Measurements from ENCODE around the gene SLC25A38. TPM values are rescaled to one million over a fixed set of nuclear protein-coding genes. Genes with fewer than 3 reads are reported as not detected.
"Not testable (repeated sequence)": the region's sequence is repeated elsewhere in the genome, so short reads cannot be mapped to it uniquely, and the experiment has no call there.

SLC25A38 gene
- total RNA-seq, 1 donor from 2014 or later: 19.3 TPM

DNA sequence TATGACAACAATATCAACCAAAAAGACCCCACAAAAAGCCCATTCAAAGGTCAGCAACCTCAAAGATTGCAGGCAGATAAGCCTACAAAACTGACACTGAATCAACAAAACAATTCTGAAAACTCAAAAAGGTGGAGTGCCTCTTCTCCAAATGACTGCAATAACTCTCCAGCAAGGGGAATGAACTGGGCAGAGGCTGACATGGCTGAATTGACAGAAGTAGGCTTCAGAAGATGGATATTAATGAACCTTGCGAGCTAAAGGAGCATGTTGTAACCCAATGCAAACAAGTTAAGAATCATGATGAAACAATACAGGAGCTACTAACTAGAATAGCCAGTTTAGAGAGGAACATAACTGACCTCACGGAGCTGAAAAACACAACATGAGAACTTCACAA is 20.4 kb upstream of the SLC25A38 start:
- no peaks in the 10 kb centered on the region for H3K9me3 Mint-ChIP-seq
- H3F3A ChIP-seq (ENCODE audit: low read depth): no peaks in the 10 kb centered on the region
- no peak overlapping the region for H3K4me3 ChIP-seq
- no peak for TF ChIP-seq EZH2phosphoT487 (IDR thresholded peaks at IDR 0.05)
- no peak for TF ChIP-seq CTCF (IDR thresholded peaks at IDR 0.05)
- H3K27ac ChIP-seq: no peak overlapping the region
- no peak overlapping the region for H3K9ac ChIP-seq
- H3K4me3 Mint-ChIP-seq: no peak overlapping the region
- no peak overlapping the region for H3K27ac Mint-ChIP-seq
- no peaks in the 10 kb centered on the region for H3K27me3 ChIP-seq
- H3K27me3 Mint-ChIP-seq (ENCODE audit: insufficient read depth, low read depth): no peaks in the 10 kb centered on the region
- no peak overlapping the region for H2AFZ ChIP-seq (replicated peaks)
- H3K36me3 Mint-ChIP-seq: no peaks in the 10 kb centered on the region
- H3K4me1 Mint-ChIP-seq: no peaks in the 10 kb centered on the region
- DNase-seq (ENCODE audit: low spot score): no peak
- H3K9me3 ChIP-seq (ENCODE audit: low read depth): no peaks in the 10 kb centered on the region
- no peaks in the 10 kb centered on the region for H3K79me2 ChIP-seq (ENCODE audit: low read depth)
- no peaks in the 10 kb centered on the region for H3K4me1 ChIP-seq
- no peaks in the 10 kb centered on the region for H3K36me3 ChIP-seq
- no peak overlapping the region for H3K4me2 ChIP-seq
- no peaks in the 10 kb centered on the region for H4K20me1 ChIP-seq (ENCODE audit: low read depth)

DNA sequence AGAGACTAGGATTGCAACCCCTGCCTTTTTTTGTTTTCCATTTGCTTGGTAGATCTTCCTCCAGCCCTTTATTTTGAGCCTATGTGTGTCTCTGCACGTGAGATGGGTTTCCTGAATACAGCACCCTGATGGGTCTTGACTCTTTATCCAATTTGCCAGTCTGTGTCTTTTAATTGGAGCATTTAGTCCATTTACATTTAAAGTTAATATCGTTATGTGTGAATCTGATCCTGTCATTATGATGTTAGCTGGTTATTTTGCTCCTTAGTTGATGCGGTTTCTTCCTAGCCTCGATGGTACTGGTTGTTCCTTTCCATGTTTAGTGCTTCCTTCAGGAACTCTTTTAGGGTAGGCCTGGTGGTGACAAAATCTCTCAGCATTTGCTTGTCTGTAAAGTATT is 12.7 kb upstream of the SLC25A38 start:
- not testable (repeated sequence) for H3K9me3 ChIP-seq (ENCODE audit: low read depth); H3K27ac Mint-ChIP-seq; H3K79me2 ChIP-seq (ENCODE audit: low read depth); DNase-seq (ENCODE audit: low spot score); H3K4me2 ChIP-seq; H3K4me1 Mint-ChIP-seq; H3K27me3 Mint-ChIP-seq (ENCODE audit: insufficient read depth, low read depth); H3F3A ChIP-seq (ENCODE audit: low read depth); H4K20me1 ChIP-seq (ENCODE audit: low read depth); H3K4me1 ChIP-seq; H3K9ac ChIP-seq; H3K27me3 ChIP-seq; H3K4me3 Mint-ChIP-seq; H3K27ac ChIP-seq; H3K36me3 Mint-ChIP-seq; H2AFZ ChIP-seq (replicated peaks); H3K4me3 ChIP-seq; H3K36me3 ChIP-seq
- H3K9me3 Mint-ChIP-seq: peaks cover 18% of the 10 kb centered on the region

DNA sequence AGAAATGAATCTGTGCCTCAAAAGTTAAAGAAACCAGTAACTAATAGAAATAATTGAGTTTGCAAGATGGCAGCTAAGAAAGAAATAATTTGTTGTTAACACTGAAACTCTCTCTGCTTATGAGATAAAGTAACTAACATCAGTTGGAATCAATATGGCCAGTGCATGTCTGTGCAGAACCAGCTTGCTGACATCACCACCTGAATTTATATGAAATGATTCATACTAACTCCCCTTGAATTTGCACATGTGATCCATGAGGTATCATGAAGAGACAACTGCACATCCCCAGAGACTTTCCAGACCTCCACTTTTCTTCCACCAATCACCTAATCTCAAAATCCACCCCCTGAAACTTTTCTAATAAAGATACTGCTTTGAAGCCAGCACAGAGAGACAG is 10.3 kb upstream of the SLC25A38 start:
- H3K4me2 ChIP-seq: no peak overlapping the region
- no peaks in the 10 kb centered on the region for H3K36me3 ChIP-seq
- H4K20me1 ChIP-seq (ENCODE audit: low read depth): no peaks in the 10 kb centered on the region
- DNase-seq (ENCODE audit: low spot score): no peak
- no peak overlapping the region for H2AFZ ChIP-seq (replicated peaks)
- no peaks in the 10 kb centered on the region for H3K4me1 Mint-ChIP-seq
- H3K4me1 ChIP-seq: no peaks in the 10 kb centered on the region
- no peaks in the 10 kb centered on the region for H3K27me3 ChIP-seq
- H3K4me3 Mint-ChIP-seq: no peak overlapping the region
- H3K9ac ChIP-seq: no peak overlapping the region
- peaks cover 18% of the 10 kb centered on the region for H3K9me3 Mint-ChIP-seq
- peaks cover 4% of the 10 kb centered on the region for H3K27me3 Mint-ChIP-seq (ENCODE audit: insufficient read depth, low read depth)
- H3K27ac ChIP-seq: no peak overlapping the region
- TF ChIP-seq EZH2 (IDR thresholded peaks at IDR 0.05): no peak
- no peak for TF ChIP-seq EZH2phosphoT487 (IDR thresholded peaks at IDR 0.05)
- TF ChIP-seq CTCF (IDR thresholded peaks at IDR 0.05): no peak
- no peak overlapping the region for H3K4me3 ChIP-seq
- H3K36me3 Mint-ChIP-seq: no peaks in the 10 kb centered on the region
- no peaks in the 10 kb centered on the region for H3F3A ChIP-seq (ENCODE audit: low read depth)
- H3K27ac Mint-ChIP-seq: no peak overlapping the region
- H3K9me3 ChIP-seq (ENCODE audit: low read depth): no peaks in the 10 kb centered on the region
- no peaks in the 10 kb centered on the region for H3K79me2 ChIP-seq (ENCODE audit: low read depth)

GRCh38 chr3:39376959-39377634 is 6.1 kb upstream of the SLC25A38 start:
- Histone ChIP-seq H2AFZ (replicated peaks) (no peak overlapping the region), H3K4me3 (no peak overlapping the region), H4K20me1 (ENCODE audit: low read depth) (no peaks in the 10 kb centered on the region), H3K4me1 (no peaks in the 10 kb centered on the region), H3K4me2 (no peak overlapping the region), H3F3A (ENCODE audit: low read depth) (no peaks in the 10 kb centered on the region), H3K9ac (no peak overlapping the region), H3K36me3 (no peaks in the 10 kb centered on the region), H3K27me3 (no peaks in the 10 kb centered on the region), H3K27ac (no peak overlapping the region), H3K9me3 (ENCODE audit: low read depth) (no peaks in the 10 kb centered on the region), H3K79me2 (ENCODE audit: low read depth) (no peaks in the 10 kb centered on the region)
- Mint-ChIP-seq H3K27me3 (ENCODE audit: insufficient read depth, low read depth) (peaks cover 6% of the 10 kb centered on the region), H3K36me3 (no peaks in the 10 kb centered on the region), H3K4me1 (peaks cover 2% of the 10 kb centered on the region), H3K9me3 (peaks cover 8% of the 10 kb centered on the region), H3K27ac (no peak overlapping the region), H3K4me3 (no peak overlapping the region)
- TF ChIP-seq EZH2 (IDR thresholded peaks at IDR 0.05) (no peak), EZH2phosphoT487 (IDR thresholded peaks at IDR 0.05) (no peak), CTCF (IDR thresholded peaks at IDR 0.05) (no peak)
- no peak for DNase-seq (ENCODE audit: low spot score)

All from neural progenitor cell (in vitro differentiated cells).